HEK293T (cell line): ENCODE results near the gene HMCN2.

Experiments
- ARNT ChIP-seq: fragments of 450-650 bp; IDR thresholded peaks from 2 replicates; pipeline ENCODE4 v1.6.1; 2017; ENCODE audit warnings: mild to moderate bottlenecking
- BHLHE40 ChIP-seq: fragments of 450-650 bp; IDR thresholded peaks from 2 replicates; pipeline ENCODE4 v1.6.1; 2016; ENCODE audit warnings: mild to moderate bottlenecking, moderate library complexity, borderline replicate concordance
- CTBP1 ChIP-seq: fragments of 450-650 bp; IDR thresholded peaks from 2 replicates; pipeline ENCODE4 v1.6.1; 2016; ENCODE audit warnings: borderline replicate concordance
- ELF4 ChIP-seq: fragments of 450-650 bp; IDR thresholded peaks from 2 replicates; pipeline ENCODE4 v1.6.1; 2017; ENCODE audit warnings: antibody characterized with exemption
- FOXK2 ChIP-seq: fragments of 450-650 bp; IDR thresholded peaks from 2 replicates; pipeline ENCODE4 v1.6.1; 2016; ENCODE audit warnings: mild to moderate bottlenecking
- FOXM1 ChIP-seq: fragments of 450-650 bp; IDR thresholded peaks from 2 replicates; pipeline ENCODE4 v1.6.1; 2017; ENCODE audit warnings: mild to moderate bottlenecking, borderline replicate concordance
- L3MBTL2 ChIP-seq: fragments of 450-650 bp; conservative IDR thresholded peaks from 2 replicates; pipeline ENCODE4 v1.6.1; 2016; ENCODE audit warnings: mild to moderate bottlenecking
- NFRKB ChIP-seq: fragments of 450-650 bp; IDR thresholded peaks from 2 replicates; pipeline ENCODE4 v1.6.1; 2016; ENCODE audit warnings: mild to moderate bottlenecking, moderate library complexity
- SP1 ChIP-seq: fragments of 450-650 bp; IDR thresholded peaks from 2 replicates; pipeline ENCODE4 v1.6.1; 2017
- SUZ12 ChIP-seq: fragments of 450-650 bp; IDR thresholded peaks from 2 replicates; pipeline ENCODE4 v1.6.1; 2016; ENCODE audit warnings: mild to moderate bottlenecking
- TARDBP ChIP-seq: fragments of 450-650 bp; IDR thresholded peaks from 2 replicates; pipeline ENCODE4 v1.6.1; 2016
- ZNF384 ChIP-seq: fragments of 450-650 bp; IDR thresholded peaks from 2 replicates; pipeline ENCODE4 v1.6.1; 2016

DNA sequence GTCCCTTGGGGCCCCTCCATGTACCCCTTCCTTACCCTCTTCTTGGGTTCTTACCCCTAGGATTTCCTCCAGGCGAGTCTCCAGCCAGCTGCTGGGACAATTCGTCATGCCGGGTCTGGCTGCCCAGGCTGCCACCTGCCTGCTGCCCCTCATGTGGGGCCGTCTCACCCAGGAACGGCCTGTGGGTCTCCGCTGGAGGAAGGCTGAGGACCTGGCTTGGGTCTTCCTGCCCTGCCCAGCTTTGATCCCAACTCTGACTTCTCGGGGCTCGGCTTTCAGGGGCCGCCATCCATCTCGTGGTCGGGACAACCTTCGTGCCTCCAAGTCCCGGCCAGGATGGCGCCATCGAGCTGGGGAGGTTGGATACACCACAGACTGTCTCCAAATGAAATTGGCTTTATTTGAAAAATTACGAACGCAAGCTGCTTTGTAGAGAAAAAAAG is 38.1 kb downstream of the HMCN2 start:
- TF ChIP-seq ELF4 (no peak), ARNT (no peak), TARDBP (no peak), NFRKB (no peak), SP1 (no peak), FOXM1 (no peak), L3MBTL2 (no peak), SUZ12 (no peak), ZNF384 (no peak), CTBP1 (no peak), BHLHE40 (no peak), FOXK2 (no peak)
